ENCODE results near the gene NEK1.

DNA sequence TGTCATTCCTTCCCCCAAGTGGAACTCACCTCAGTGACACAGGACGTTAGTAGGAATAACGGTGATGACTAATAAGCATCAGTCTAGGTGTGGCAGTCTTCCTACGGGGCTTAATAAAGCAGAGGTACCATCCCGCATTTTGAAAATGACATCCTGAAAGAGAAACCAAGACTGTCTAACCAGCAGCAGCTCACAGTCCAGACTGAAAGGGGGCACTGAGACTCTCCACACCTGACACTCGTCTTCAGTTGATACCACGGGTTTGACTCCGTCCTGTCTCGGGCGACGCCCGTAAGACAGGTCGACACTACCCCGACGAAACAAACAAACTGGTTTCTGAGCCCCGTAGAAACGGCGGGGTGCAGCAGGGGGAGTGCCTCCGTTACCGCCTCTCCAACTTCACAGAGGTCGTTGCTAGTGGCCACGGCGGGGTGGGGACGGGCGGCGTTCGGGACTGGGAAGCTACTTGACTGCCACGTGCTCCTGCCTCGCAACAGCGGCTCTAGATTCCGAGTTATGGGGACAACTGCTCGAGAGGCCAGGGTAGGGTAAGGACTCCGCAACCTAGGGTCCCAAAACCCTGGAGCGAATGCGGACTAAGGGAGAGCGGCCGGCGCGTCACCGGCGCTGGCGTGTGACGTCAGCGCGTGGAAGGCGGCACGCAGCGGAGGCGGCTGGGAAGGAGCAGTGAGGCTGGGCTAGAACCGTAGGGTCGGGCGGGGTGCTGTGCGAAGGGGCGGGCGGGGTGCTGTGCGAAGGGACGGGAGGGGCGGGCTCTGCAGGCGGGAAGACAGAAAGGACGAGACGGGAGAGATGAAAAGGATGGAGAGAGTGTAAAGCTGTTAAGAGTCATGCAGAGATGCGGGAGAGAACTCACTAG lies at the start of gene NEK1:
- TF ChIP-seq POLR2A (IDR thresholded peaks at IDR 0.05): peak in 1 of 2 donors; percentile 83
- TF ChIP-seq, protein P1, sequence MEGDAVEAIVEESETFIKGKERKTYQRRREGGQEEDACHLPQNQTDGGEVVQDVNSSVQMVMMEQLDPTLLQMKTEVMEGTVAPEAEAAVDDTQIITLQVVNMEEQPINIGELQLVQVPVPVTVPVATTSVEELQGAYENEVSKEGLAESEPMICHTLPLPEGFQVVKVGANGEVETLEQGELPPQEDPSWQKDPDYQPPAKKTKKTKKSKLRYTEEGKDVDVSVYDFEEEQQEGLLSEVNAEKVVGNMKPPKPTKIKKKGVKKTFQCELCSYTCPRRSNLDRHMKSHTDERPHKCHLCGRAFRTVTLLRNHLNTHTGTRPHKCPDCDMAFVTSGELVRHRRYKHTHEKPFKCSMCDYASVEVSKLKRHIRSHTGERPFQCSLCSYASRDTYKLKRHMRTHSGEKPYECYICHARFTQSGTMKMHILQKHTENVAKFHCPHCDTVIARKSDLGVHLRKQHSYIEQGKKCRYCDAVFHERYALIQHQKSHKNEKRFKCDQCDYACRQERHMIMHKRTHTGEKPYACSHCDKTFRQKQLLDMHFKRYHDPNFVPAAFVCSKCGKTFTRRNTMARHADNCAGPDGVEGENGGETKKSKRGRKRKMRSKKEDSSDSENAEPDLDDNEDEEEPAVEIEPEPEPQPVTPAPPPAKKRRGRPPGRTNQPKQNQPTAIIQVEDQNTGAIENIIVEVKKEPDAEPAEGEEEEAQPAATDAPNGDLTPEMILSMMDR (IDR thresholded peaks at IDR 0.05): no peak
- TF ChIP-seq POLR2AphosphoS5 (IDR thresholded peaks at IDR 0.05; ENCODE audit: insufficient read depth in 1 of 2, low read depth in 1 of 2): peak in 1 of 2 donors; percentile 96
